ENCODE results near the gene SIMC1. TPM values are rescaled to one million over a fixed set of nuclear protein-coding genes. Genes with fewer than 3 reads are reported as not detected.

Gene SIMC1
- total and polyA plus RNA-seq, 7 donors, result 2.0 to 17.0 (median 7.6) TPM

- Histone ChIP-seq H3K4me3 (peak overlapping the region; percentile 83), H3K36me3 (ENCODE audit: insufficient read depth in 1 of 2, low read depth in 1 of 2) (peaks cover 0 to 21% of the 10 kb centered on the region in 2 donors), H3K9me3 (no peaks in the 10 kb centered on the region), H3K27ac (peak overlapping the region; percentile 85), H3K4me1 (peaks cover 44% of the 10 kb centered on the region), H3K27me3 (ENCODE audit: insufficient read depth in 3 of 3, low read length in 2 of 3) (no peaks in the 10 kb centered on the region)
- 44 to 49% (median 44%) methylated on average over 38 of the region's 38 CpGs for WGBS, 3 donors
- ATAC-seq, result no peak
- no peak for DNase-seq
- TF ChIP-seq CTCF (IDR thresholded peaks at IDR 0.05), result no peak
- intact Hi-C loops (cut with DNase I), result no loop called here
These were observed 128.1 kb downstream of the SIMC1 start for GRCh38 chr5:176366232-176366894.

GRCh38 chr5:176368726-176369125 is 130.5 kb downstream of the SIMC1 start:
- intact Hi-C loops (cut with DNase I), result no loop called here
- H3K4me1 ChIP-seq, result peaks cover 60% of the 10 kb centered on the region
- DNase-seq (no peak), ATAC-seq (no peak)
- no peak for TF ChIP-seq CTCF (IDR thresholded peaks at IDR 0.05)
- H3K36me3 ChIP-seq (ENCODE audit: insufficient read depth in 1 of 2, low read depth in 1 of 2), result peaks cover 0 to 21% of the 10 kb centered on the region in 2 donors
- H3K9me3 ChIP-seq, result no peaks in the 10 kb centered on the region
- peak overlapping the region; percentile 85 for H3K27ac ChIP-seq
- no peak overlapping the region for H3K4me3 ChIP-seq
- WGBS, 3 donors, result 81 to 90% (median 84%) methylated on average over 10 to 13 of the region's 13 CpGs
- no peaks in the 10 kb centered on the region for H3K27me3 ChIP-seq (ENCODE audit: insufficient read depth in 3 of 3, low read length in 2 of 3)

DNA sequence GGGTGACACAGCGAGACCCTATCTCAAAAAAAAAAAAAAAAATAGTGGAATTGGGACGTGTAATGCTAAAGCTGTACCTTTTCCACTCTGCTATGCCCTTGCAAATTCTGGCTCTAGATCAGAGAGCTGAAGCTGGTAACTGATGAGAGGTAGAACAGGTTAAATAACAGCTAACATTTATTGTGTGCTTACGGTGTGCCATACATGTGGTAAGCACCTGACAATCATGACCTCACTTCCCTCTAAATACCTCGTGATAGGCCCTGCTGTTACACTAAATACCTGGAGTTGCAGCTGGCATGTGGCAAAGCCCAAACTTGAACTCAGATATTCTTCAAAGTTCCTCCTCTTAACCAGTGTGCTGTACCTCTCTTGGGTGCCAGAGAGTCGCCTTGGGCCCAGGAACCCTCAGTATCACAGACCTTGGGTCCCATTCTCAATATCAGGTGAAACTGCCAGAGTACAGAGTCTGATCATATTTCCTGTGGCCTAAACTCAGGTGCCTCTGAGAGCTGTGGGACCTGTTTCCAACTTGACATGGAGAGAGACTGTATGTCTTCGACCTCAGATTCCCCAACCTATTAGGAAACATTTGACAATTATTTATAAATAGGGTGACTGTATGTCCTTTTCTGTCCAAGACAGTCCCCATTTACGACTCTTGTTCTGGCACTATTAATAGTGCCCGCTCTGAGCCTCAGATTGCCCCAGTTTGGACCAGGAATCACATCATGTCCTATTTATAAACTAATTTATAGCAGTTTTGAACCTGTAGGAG is 131.9 kb downstream of the SIMC1 start:
- H3K9me3 ChIP-seq, result no peaks in the 10 kb centered on the region
- H3K36me3 ChIP-seq (ENCODE audit: insufficient read depth in 1 of 2, low read depth in 1 of 2), result peaks cover 0 to 21% of the 10 kb centered on the region in 2 donors
- no peaks in the 10 kb centered on the region for H3K27me3 ChIP-seq (ENCODE audit: insufficient read depth in 3 of 3, low read length in 2 of 3)
- 37 to 56% (median 41%) methylated on average over 8 of the region's 8 CpGs for WGBS, 3 donors
- no peak for TF ChIP-seq CTCF (IDR thresholded peaks at IDR 0.05)
- H3K4me1 ChIP-seq, result peaks cover 61% of the 10 kb centered on the region
- DNase-seq, result no peak
- ATAC-seq, result peak; percentile 81 to 83 (median 82)
- no peak overlapping the region for H3K4me3 ChIP-seq
- peak overlapping the region; percentile 85 for H3K27ac ChIP-seq
- intact Hi-C loops (cut with DNase I), result no loop called here

GRCh38 chr5:176371621-176372539 is 133.7 kb downstream of the SIMC1 start:
- ATAC-seq (peak; percentile 62 to 80 (median 76)), DNase-seq (peak in 1 of 2 donors; percentile 68)
- no peak for TF ChIP-seq CTCF (IDR thresholded peaks at IDR 0.05)
- Histone ChIP-seq H3K27me3 (ENCODE audit: insufficient read depth in 3 of 3, low read length in 2 of 3) (no peaks in the 10 kb centered on the region), H3K9me3 (no peaks in the 10 kb centered on the region), H3K4me3 (no peak overlapping the region), H3K36me3 (ENCODE audit: insufficient read depth in 1 of 2, low read depth in 1 of 2) (peaks cover 0 to 20% of the 10 kb centered on the region in 2 donors), H3K27ac (peak overlapping the region; percentile 85), H3K4me1 (peaks cover 58% of the 10 kb centered on the region)
- 60 to 81% (median 73%) methylated on average over 13 of the region's 13 CpGs for WGBS, 3 donors
- intact Hi-C loops (cut with DNase I), result no loop called here
